ENCODE results near the gene APC2.
"Not testable (repeated sequence)": the region's sequence is repeated elsewhere in the genome, so short reads cannot be mapped to it uniquely, and the experiment has no call there.

Gene APC2

GRCh38 chr19:1416014-1416841 is 33.7 kb upstream of the APC2 start:
- no peak for DNase-seq (ENCODE audit: low spot score)

GRCh38 chr19:1417145-1417544 is 32.8 kb upstream of the APC2 start:
- no peak for DNase-seq (ENCODE audit: low spot score)

GRCh38 chr19:1417681-1418495 is 32.0 kb upstream of the APC2 start:
- DNase-seq (ENCODE audit: low spot score): no peak

- DNase-seq (ENCODE audit: low spot score): no peak
Measured at GRCh38 chr19:1418496-1418775, 31.5 kb upstream of the APC2 start.

- no peak for DNase-seq (ENCODE audit: low spot score)
Measured at GRCh38 chr19:1418951-1419738, 30.8 kb upstream of the APC2 start.

- DNase-seq (ENCODE audit: low spot score): not testable (repeated sequence)
Measured at GRCh38 chr19:1420085-1420484, 29.8 kb upstream of the APC2 start.

GRCh38 chr19:1420590-1420989 is 29.3 kb upstream of the APC2 start:
- DNase-seq (ENCODE audit: low spot score): no peak

GRCh38 chr19:1421218-1421957 is 28.5 kb upstream of the APC2 start:
- no peak for DNase-seq (ENCODE audit: low spot score)

GRCh38 chr19:1421958-1422305 is 28.0 kb upstream of the APC2 start:
- no peak for DNase-seq (ENCODE audit: low spot score)

GRCh38 chr19:1422360-1422759 is 27.6 kb upstream of the APC2 start:
- DNase-seq (ENCODE audit: low spot score): no peak

GRCh38 chr19:1422943-1423342 is 27.0 kb upstream of the APC2 start:
- DNase-seq (ENCODE audit: low spot score): no peak

- no peak for DNase-seq (ENCODE audit: low spot score)
Measured at GRCh38 chr19:1423436-1424191, 26.3 kb upstream of the APC2 start.

GRCh38 chr19:1424192-1424955 is 25.5 kb upstream of the APC2 start:
- DNase-seq (ENCODE audit: low spot score): no peak

- DNase-seq (ENCODE audit: low spot score): no peak
Measured at GRCh38 chr19:1425102-1425837, 24.7 kb upstream of the APC2 start.

GRCh38 chr19:1425902-1426301 is 24.0 kb upstream of the APC2 start:
- no peak for DNase-seq (ENCODE audit: low spot score)

- DNase-seq (ENCODE audit: low spot score): no peak
Measured at GRCh38 chr19:1426736-1427135, 23.2 kb upstream of the APC2 start.

GRCh38 chr19:1427221-1427920 is 22.6 kb upstream of the APC2 start:
- no peak for DNase-seq (ENCODE audit: low spot score)

GRCh38 chr19:1428738-1429391 is 21.1 kb upstream of the APC2 start:
- DNase-seq (ENCODE audit: low spot score): no peak

- DNase-seq (ENCODE audit: low spot score): no peak
Measured at GRCh38 chr19:1429750-1430149, 20.2 kb upstream of the APC2 start.
